Retinal pigment epithelial cell (primary cell): ENCODE data around the gene FLNC.

Experiments
- DNase-seq: peaks from one replicate; pipeline ENCODE4 v3.0.0-alpha.2; 2010; ENCODE audit warnings: low read depth
- H3K4me3 ChIP-seq: 2 replicates; pipeline ENCODE4 v1.5.1; 2011; ENCODE audit warnings: mild to moderate bottlenecking, low read length, control low read depth, moderate library complexity
- TF ChIP-seq, protein P1 (sequence below): conservative IDR thresholded peaks from 2 replicates; pipeline ENCODE4 v1.5.1; 2011; ENCODE audit warnings: low read depth, low read length, control low read depth, inconsistent platforms

The FLNC gene

DNA sequence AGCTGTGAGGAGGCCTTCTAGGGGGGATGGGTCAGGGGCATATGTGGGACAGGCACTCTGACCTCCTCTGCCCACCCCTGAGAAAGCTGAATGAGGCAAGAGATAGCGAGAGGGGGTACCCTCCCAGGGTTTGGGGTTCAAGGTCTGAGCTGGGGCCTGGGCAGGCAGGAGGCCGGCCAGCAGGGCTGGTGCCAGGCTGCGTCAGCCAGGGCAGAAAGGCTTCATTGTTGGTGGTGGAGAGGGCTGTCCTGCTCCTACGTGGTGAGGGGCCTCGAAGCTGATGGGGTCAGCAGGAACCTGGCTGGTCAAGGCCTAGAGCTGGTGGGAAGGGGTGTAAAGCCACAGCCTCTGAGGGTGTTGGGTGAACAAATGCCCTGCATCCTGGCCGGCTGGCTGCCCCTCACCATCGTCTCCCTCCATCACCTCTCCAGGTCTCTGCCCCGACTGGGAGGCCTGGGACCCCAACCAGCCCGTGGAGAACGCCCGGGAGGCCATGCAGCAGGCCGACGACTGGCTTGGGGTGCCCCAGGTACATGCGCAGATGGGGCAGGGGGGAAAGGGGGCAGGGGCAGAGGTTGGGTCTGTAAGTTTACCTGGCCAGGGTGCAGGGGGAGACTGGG lies 6.6 kb downstream of the FLNC start:
- H3K4me3 ChIP-seq: no peak overlapping the region
- DNase-seq: no peak
- TF ChIP-seq, protein P1, sequence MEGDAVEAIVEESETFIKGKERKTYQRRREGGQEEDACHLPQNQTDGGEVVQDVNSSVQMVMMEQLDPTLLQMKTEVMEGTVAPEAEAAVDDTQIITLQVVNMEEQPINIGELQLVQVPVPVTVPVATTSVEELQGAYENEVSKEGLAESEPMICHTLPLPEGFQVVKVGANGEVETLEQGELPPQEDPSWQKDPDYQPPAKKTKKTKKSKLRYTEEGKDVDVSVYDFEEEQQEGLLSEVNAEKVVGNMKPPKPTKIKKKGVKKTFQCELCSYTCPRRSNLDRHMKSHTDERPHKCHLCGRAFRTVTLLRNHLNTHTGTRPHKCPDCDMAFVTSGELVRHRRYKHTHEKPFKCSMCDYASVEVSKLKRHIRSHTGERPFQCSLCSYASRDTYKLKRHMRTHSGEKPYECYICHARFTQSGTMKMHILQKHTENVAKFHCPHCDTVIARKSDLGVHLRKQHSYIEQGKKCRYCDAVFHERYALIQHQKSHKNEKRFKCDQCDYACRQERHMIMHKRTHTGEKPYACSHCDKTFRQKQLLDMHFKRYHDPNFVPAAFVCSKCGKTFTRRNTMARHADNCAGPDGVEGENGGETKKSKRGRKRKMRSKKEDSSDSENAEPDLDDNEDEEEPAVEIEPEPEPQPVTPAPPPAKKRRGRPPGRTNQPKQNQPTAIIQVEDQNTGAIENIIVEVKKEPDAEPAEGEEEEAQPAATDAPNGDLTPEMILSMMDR: no peak

DNA sequence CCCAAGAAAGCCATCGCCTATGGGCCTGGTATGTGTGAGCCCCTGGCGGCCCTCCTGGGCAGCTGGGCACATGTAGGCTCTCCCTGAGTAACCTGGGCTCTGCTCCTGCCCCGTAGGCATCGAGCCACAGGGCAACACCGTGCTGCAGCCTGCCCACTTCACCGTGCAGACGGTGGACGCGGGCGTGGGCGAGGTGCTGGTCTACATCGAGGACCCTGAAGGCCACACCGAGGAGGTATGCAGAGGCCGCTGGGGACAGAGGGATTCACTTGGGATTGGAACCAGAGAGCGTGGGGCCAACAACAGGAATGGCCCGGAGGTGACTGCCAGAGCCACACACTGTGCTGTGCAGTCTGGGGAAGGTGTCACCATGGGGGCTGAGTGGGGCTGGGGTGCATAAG lies 7.3 kb downstream of the FLNC start:
- DNase-seq: no peak
- TF ChIP-seq, protein P1: no peak
- no peak overlapping the region for H3K4me3 ChIP-seq

DNA sequence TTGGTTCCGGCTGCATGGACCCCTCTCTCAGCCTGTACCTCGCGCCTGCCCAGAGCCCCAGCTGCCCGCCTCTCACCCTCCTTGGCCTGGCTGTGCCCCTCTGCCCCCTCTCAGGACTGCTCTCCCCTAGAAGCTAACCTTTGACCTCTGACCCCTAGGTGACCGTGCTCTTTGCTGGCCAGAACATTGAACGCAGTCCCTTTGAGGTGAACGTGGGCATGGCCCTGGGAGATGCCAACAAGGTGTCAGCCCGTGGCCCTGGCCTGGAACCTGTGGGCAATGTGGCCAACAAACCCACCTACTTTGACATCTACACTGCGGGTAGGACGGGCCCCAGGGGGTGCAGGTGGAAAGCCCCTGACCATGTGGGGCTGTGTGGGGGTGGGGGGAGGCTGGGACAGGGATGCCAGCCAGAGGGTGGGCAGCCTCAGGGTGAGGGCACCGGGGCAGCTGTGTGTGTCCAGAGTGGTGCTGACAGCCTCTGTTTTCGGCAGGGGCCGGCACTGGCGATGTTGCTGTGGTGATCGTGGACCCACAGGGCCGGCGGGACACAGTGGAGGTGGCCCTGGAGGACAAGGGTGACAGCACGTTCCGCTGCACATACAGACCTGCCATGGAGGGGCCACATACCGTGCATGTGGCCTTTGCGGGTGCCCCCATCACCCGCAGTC lies 8.0 kb downstream of the FLNC start:
- no peak for DNase-seq
- no peak overlapping the region for H3K4me3 ChIP-seq
- TF ChIP-seq, protein P1: no peak

DNA sequence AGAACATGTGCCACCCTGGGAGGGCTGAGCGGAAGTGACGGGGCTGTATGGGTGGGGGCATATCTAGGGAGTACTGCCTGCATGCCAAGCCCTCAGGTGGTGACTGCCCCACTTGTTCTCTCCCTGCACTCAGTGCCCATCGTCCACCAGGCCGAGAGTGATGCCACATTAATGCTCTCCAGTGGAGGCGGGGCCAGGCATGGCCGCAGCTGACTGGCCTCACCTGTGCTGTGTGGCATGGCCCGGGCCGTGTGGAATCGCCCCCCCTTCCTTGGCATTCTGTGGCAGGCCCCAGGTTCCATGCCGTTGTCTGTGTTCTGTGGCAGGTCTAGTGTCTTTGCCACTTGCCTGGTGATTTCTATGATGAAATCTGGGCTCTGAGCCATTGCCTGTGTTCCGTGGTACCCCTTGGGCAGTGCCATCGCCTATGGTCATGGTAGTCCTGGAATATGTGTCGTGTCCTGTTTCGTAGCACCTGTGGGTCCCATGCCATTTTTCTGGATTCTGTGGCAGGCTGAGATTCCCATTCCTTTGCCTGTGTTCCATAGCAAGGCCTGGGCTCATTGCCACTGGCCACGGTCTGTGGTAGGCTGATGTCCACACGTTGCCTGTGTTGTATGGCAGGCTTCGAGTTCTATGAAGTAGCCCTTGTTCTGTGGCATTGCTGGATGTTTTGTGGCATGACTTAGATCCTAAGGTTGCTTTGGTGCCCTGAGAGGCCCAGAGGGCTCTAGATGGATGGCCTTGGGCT lies 8.9 kb downstream of the FLNC start:
- DNase-seq: no peak

DNA sequence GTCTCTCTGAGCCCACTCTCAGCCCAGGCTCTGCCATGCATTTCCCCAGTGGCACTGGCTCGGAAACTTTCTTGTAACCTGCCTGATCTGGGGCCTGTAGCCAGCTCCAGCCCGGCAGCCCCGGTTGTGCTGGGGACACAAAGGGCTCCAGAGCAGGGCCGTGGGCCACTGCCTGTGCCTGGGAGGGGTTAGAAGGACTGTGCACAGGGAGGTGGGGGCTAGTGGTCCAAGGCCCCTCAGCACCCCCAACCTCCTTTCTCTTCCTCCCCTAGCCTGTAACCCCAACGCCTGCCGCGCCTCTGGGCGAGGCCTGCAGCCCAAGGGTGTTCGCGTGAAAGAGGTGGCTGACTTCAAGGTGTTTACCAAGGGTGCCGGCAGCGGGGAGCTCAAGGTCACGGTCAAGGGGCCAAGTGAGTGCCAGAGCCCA lies 9.6 kb downstream of the FLNC start:
- no peak for DNase-seq
- TF ChIP-seq, protein P1: no peak
- H3K4me3 ChIP-seq: no peak overlapping the region

More for the DNA sequence above, 8.9 kb downstream of the FLNC start:
- TF ChIP-seq, protein P1: no peak
- H3K4me3 ChIP-seq: no peak overlapping the region

DNA sequence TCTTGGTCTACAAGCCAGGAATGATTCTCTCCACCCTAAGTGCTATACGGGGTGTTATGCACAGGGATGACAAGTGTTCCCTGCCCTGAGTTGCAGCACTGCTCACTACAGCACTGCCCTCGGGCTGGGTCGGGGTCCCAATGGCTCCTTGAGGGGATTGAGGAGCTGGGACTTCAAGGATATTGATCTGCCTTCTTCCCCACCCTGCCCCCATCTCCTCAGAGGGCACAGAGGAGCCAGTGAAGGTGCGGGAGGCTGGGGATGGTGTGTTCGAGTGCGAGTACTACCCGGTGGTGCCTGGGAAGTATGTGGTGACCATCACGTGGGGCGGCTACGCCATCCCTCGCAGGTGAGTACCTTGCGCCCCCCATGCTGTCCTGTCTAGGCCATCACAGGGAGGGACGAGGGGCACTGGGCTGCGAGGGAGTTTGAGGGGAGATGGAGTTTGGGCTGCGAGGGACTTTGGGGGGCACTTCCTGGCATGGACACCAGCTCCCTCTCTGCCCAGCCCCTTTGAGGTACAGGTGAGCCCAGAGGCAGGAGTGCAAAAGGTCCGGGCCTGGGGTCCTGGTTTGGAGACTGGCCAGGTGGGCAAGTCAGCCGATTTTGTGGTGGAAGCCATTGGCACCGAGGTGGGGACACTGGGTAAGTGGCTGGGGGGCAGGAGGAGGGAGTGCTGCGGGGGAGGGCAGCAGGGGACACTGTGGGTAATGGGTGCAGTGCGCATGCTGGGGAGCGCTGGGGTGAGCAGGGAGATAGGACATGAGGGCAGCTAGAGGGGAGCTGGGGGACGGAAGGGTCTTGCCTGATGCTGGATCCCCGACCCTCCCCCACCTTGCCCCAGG lies 10.3 kb downstream of the FLNC start:
- DNase-seq: no peak
- no peak overlapping the region for H3K4me3 ChIP-seq
- TF ChIP-seq, protein P1: no peak
